ENCODE results near the gene RFT1.

- TF ChIP-seq EP300 (IDR thresholded peaks at IDR 0.05): no peak
- TF ChIP-seq CTCF (IDR thresholded peaks at IDR 0.05): no peak
These were observed 45.8 kb downstream of the RFT1 start for GRCh38 chr3:53084310-53085001.

Data from ovary (tissue), 3 donors.